GM12878 (cell line): Measurements from ENCODE around the gene PALLD. TPM values are rescaled to one million over a fixed set of nuclear protein-coding genes. Genes with fewer than 3 reads are reported as not detected.

Experiments
- ATAC-seq: fragments of 200-7000 bp; cut with Tn5 transposase; 3 replicates; pipeline ENCODE4 v1.9.1; 2020; ENCODE audit warnings: mild to moderate bottlenecking, moderate library complexity
- BruUV-seq: library from RNA; stranded (reverse); fragments of 400-500 nt; replicated peaks from 2 replicates; lab custom pipeline; 2021; lab: Mats Ljungman, UMichigan
- CTCF ChIA-PET: fragments of 300-600 bp; sonication (Branson Sonifier 250); formaldehyde crosslinking; extraction: SDS; loops from one replicate; lab custom pipeline; 2021; ENCODE audit warnings: inconsistent platforms; lab: Yijun Ruan, JAX
- POLR2A ChIA-PET: fragments of 350-600 bp; formaldehyde crosslinking; extraction: SDS; loops from one replicate; lab custom pipeline; 2021; ENCODE audit warnings: inconsistent platforms; lab: Charles Lee
- RAD21 ChIA-PET: fragments of 300-600 bp; sonication (Branson Sonifier 250); formaldehyde crosslinking; loops from one replicate; lab custom pipeline; 2023; ENCODE audit warnings: antibody characterized with exemption; ENCODE audit not compliant: unreplicated experiment; lab: Charles Lee
- SMC1A ChIA-PET: fragments of 300-600 bp; sonication (Branson Sonifier 250); formaldehyde crosslinking; loops from one replicate; lab custom pipeline; 2023; ENCODE audit not compliant: unreplicated experiment, uncharacterized antibody; lab: Charles Lee
- DNase-seq: peaks from one replicate; pipeline ENCODE4 v3.0.0-alpha.2; 2011; ENCODE audit warnings: low read depth, low spot score
- FAIRE-seq: peaks from 3 replicates; lab custom pipeline; 2011; peaks lifted over from hg19 to GRCh38; lab: Jason Lieb, UNC
- H2AFZ ChIP-seq: 2 replicates; pipeline ENCODE4 v1.6.0; 2011; ENCODE audit warnings: low read depth, low read length, control low read depth; ENCODE audit not compliant: control insufficient read depth
- H3K27ac ChIP-seq: 2 replicates; pipeline ENCODE4 v1.5.1; 2011; ENCODE audit warnings: control low read depth; ENCODE audit not compliant: control insufficient read depth, insufficient read depth
- H3K27me3 ChIP-seq, 2 experiments: replicated peaks in 1 of 2; 2 replicates each; pipeline versions ENCODE4 v1.6.0 to v1.6.1; 2011; ENCODE audit warnings: low read length in 1 of 2; ENCODE audit not compliant: control insufficient read depth in 2 of 2, insufficient read depth in 2 of 2
- H3K36me3 ChIP-seq, 2 experiments: 2 replicates each; pipeline ENCODE4 v1.5.1; 2011; ENCODE audit warnings: low read length in 1 of 2; ENCODE audit not compliant: control insufficient read depth in 2 of 2, insufficient read depth in 2 of 2
- H3K4me1 ChIP-seq: 2 replicates; pipeline ENCODE4 v1.6.1; 2011; ENCODE audit warnings: mild to moderate bottlenecking, low read length, moderate library complexity, mixed read lengths; ENCODE audit not compliant: control insufficient read depth, insufficient read depth
- H3K4me2 ChIP-seq: 2 replicates; pipeline ENCODE4 v1.6.0; 2011; ENCODE audit warnings: control low read depth; ENCODE audit not compliant: control insufficient read depth, insufficient read depth
- H3K4me3 ChIP-seq: fragments of 200-600 bp; sonication (generic); 2 replicates; pipeline ENCODE4 v1.5.1; 2016
- H3K79me2 ChIP-seq: 2 replicates; pipeline ENCODE4 v1.6.0; 2011; ENCODE audit warnings: low read length; ENCODE audit not compliant: control insufficient read depth, insufficient read depth
- H3K9ac ChIP-seq: 2 replicates; pipeline ENCODE4 v1.8.0; 2011; ENCODE audit warnings: low read length, control low read depth, mixed read lengths; ENCODE audit not compliant: control insufficient read depth, insufficient read depth
- H3K9me3 ChIP-seq: replicated peaks from 3 replicates; pipeline ENCODE4 v1.5.1; 2011; ENCODE audit warnings: mild to moderate bottlenecking, low read length; ENCODE audit not compliant: control insufficient read depth, insufficient read depth
- H4K20me1 ChIP-seq: 2 replicates; pipeline ENCODE4 v1.6.0; 2011; ENCODE audit not compliant: control insufficient read depth, insufficient read depth
- CBX3 ChIP-seq: fragments of 200-600 bp; sonication (generic); IDR thresholded peaks from 2 replicates; pipeline ENCODE4 v1.6.1; 2016; ENCODE audit warnings: low read depth, borderline replicate concordance
- CUX1 ChIP-seq: IDR thresholded peaks from 2 replicates; pipeline ENCODE4 v1.6.1; 2012; ENCODE audit warnings: improper control_type of control experiment, low read depth, low read length; ENCODE audit not compliant: insufficient replicate concordance
- DPF2 ChIP-seq: fragments of 450-650 bp; IDR thresholded peaks from 2 replicates; pipeline ENCODE4 v1.6.1; 2017; ENCODE audit warnings: mild to moderate bottlenecking
- E2F4 ChIP-seq: IDR thresholded peaks from 2 replicates; pipeline ENCODE4 v1.6.1; 2012; ENCODE audit warnings: low read depth, low read length, improper control_type of control experiment
- FOXK2 ChIP-seq: fragments of 450-650 bp; IDR thresholded peaks from 2 replicates; pipeline ENCODE4 v1.6.1; 2017; ENCODE audit warnings: mild to moderate bottlenecking, moderate library complexity
- KAT2A ChIP-seq: conservative IDR thresholded peaks from 2 replicates; pipeline ENCODE4 v1.6.1; 2011; ENCODE audit warnings: low read depth, low read length; ENCODE audit not compliant: control insufficient read depth
- NKRF ChIP-seq: fragments of 450-650 bp; conservative IDR thresholded peaks from 2 replicates; pipeline ENCODE4 v1.6.1; 2017; ENCODE audit warnings: mild to moderate bottlenecking, moderate library complexity
- POLR2A ChIP-seq: IDR thresholded peaks from 2 replicates; pipeline ENCODE4 v1.6.1; 2011; ENCODE audit warnings: low read depth, mild to moderate bottlenecking, low read length
- SIN3A ChIP-seq: IDR thresholded peaks from 2 replicates; pipeline ENCODE4 v1.6.1; 2012; ENCODE audit warnings: low read depth, low read length, improper control_type of control experiment
- SKIL ChIP-seq: fragments of 450-650 bp; IDR thresholded peaks from 2 replicates; pipeline ENCODE4 v1.6.1; 2017; ENCODE audit warnings: mild to moderate bottlenecking, low read depth, inconsistent platforms; ENCODE audit not compliant: poor library complexity, severe bottlenecking
- TCF3 ChIP-seq: IDR thresholded peaks from 2 replicates; pipeline ENCODE4 v1.6.1; 2012; ENCODE audit warnings: low read depth, mild to moderate bottlenecking, low read length, borderline replicate concordance; ENCODE audit not compliant: insufficient read depth
- WGBS: methylation state at CpG from one replicate; pipeline ENCODE4 v1.1.6; 2016; ENCODE audit warnings: low lambda C conversion rate; ENCODE audit not compliant: insufficient replicate concordance, insufficient coverage; ENCODE audit errors: missing lambda C conversion rate; 5-methylcytosine and 5-hydroxymethylcytosine counted together
- in situ Hi-C: fragments of 300-500 bp; cut with MboI; formaldehyde crosslinking; loops from 9 replicates; pipeline ENCODE4 v1.14.3; 2018; ENCODE audit warnings: mixed read lengths
- intact Hi-C: fragments of 100-400 bp; cut with micrococcal nuclease; formaldehyde crosslinking; loops from one replicate; pipeline ENCODE4 v1.14.2; 2022; ENCODE audit not compliant: unreplicated experiment
- polyA plus RNA-seq, 11 experiments: library from polyadenylated mRNA; depleted of rRNA in 4 of 11; unstranded in 6 of 11; stranded (reverse) in 5 of 11; fragments of >200 nt; fragmentation: Nextera tagmentation in 4 of 11; fragmentation: Illumina TruSeq in 1 of 11; extraction: Ambion mirVana in 4 of 11; extraction: Trizol in 1 of 11; gene quantifications; 1 replicate in 1 of 11; 2 replicates in 10 of 11; pipeline versions ENCODE4 v1.2.1 to v1.2.3, GENCODE V29; 2011 to 2016; ENCODE audit warnings: inconsistent platforms in 2 of 11, missing spikeins in 2 of 11, low read depth in 1 of 11
- total RNA-seq, 4 experiments: library from RNA; depleted of rRNA in 3 of 4; stranded (reverse); fragments of >200 nt in 3 of 4; fragmentation: Illumina TruSeq in 1 of 4; extraction: Trizol in 1 of 4; gene quantifications; 2 replicates each; pipeline versions ENCODE4 v1.2.1 to v1.2.3, GENCODE V29; 2013 to 2021

Gene PALLD
- total and polyA plus RNA-seq, 10 of the 15 experiments (the other 5 are each of a cell fraction or from before 2014, with no cell fraction given): 1.0 to 7.7 (median 1.7) TPM

- Histone ChIP-seq H3K4me1 (no peaks in the 10 kb centered on the region), H3K9me3 (no peaks in the 10 kb centered on the region), H3K27me3 (0 out of 4 replicates have a peak, but pooled peaks cover 0 to 2% of the 10 kb centered on the region in 2 experiments), H3K79me2 (no peaks in the 10 kb centered on the region), H2AFZ (no peak overlapping the region), H4K20me1 (no peaks in the 10 kb centered on the region), H3K36me3 (no peaks in the 10 kb centered on the region), H3K4me2 (no peak overlapping the region), H3K27ac (no peak overlapping the region), H3K4me3 (no peak overlapping the region), H3K9ac (no peak overlapping the region)
- ChIA-PET POLR2A (no interaction called here), CTCF (interaction anchor here (0.5 to 1.9 kb wide), 6 partner anchors 9 to 244 kb away, joined by 3 to 5 read pairs (median 4); no protein-coding TSS in a partner anchor), RAD21 (interaction anchor here (1.3 kb wide), 1 partner anchor 8 kb away, joined by 3 read pairs; no protein-coding TSS in a partner anchor), SMC1A (interaction anchor here (0.6 to 12.5 kb wide), 8 partner anchors 10 to 224 kb away, joined by 3 to 105 read pairs (median 4); no protein-coding TSS in a partner anchor)
- 4% methylated on average over 4 of the region's 4 CpGs for WGBS
- DNase-seq (no peak), ATAC-seq (no peak), FAIRE-seq (no peak)
- TF ChIP-seq E2F4: no peak
- no peak for TF ChIP-seq SIN3A
- no peak for TF ChIP-seq TCF3
- TF ChIP-seq CUX1: no peak
- no peak for TF ChIP-seq DPF2
- no peak for TF ChIP-seq SKIL
- TF ChIP-seq NKRF: no peak
- TF ChIP-seq KAT2A: no peak
- no peak for TF ChIP-seq POLR2A
- no peak for TF ChIP-seq FOXK2
- no peak for TF ChIP-seq CBX3
- in situ Hi-C loops: no loop called here
- intact Hi-C loops: no loop called here
- BruUV-seq: no TSS peak
Measured at GRCh38 chr4:168840392-168840763, 343.5 kb downstream of the PALLD start.
